ENCODE data around the gene ADAM23.

ADAM23 gene

GRCh38 chr2:206565666-206566065 lies 122.3 kb downstream of the ADAM23 start:
- Histone ChIP-seq H3K27me3 (ENCODE audit: control insufficient read depth, insufficient read depth, low read length) (no peaks in the 10 kb centered on the region), H3K4me1 (ENCODE audit: control insufficient read depth, insufficient read depth, low read length) (no peaks in the 10 kb centered on the region), H3K9me3 (ENCODE audit: control insufficient read depth, insufficient read depth, low read depth, low read length) (no peaks in the 10 kb centered on the region), H3K4me3 (ENCODE audit: low read depth, low read length) (no peak overlapping the region), H3K27ac (ENCODE audit: low read depth, low read length) (no peak overlapping the region), H3K36me3 (ENCODE audit: control insufficient read depth, insufficient read depth, low read length) (no peaks in the 10 kb centered on the region; the same call in 1 of the 2 replicates), H3K9ac (ENCODE audit: low read length) (no peak overlapping the region)

- Histone ChIP-seq H3K9ac (ENCODE audit: low read length) (no peak overlapping the region), H3K4me1 (ENCODE audit: control insufficient read depth, insufficient read depth, low read length) (no peaks in the 10 kb centered on the region), H3K9me3 (ENCODE audit: control insufficient read depth, insufficient read depth, low read depth, low read length) (no peaks in the 10 kb centered on the region), H3K27me3 (ENCODE audit: control insufficient read depth, insufficient read depth, low read length) (no peaks in the 10 kb centered on the region), H3K4me3 (ENCODE audit: low read depth, low read length) (no peak overlapping the region), H3K36me3 (ENCODE audit: control insufficient read depth, insufficient read depth, low read length) (no peaks in the 10 kb centered on the region; the same call in 1 of the 2 replicates), H3K27ac (ENCODE audit: low read depth, low read length) (no peak overlapping the region)
Measured at GRCh38 chr2:206569470-206569869, 126.1 kb downstream of the ADAM23 start.

- H3K4me3 ChIP-seq (ENCODE audit: low read depth, low read length): no peak overlapping the region
- H3K27me3 ChIP-seq (ENCODE audit: control insufficient read depth, insufficient read depth, low read length): no peaks in the 10 kb centered on the region
- no peaks in the 10 kb centered on the region for H3K4me1 ChIP-seq (ENCODE audit: control insufficient read depth, insufficient read depth, low read length)
- no peaks in the 10 kb centered on the region; the same call in 1 of the 2 replicates for H3K36me3 ChIP-seq (ENCODE audit: control insufficient read depth, insufficient read depth, low read length)
- no peak overlapping the region for H3K27ac ChIP-seq (ENCODE audit: low read depth, low read length)
- H3K9me3 ChIP-seq (ENCODE audit: control insufficient read depth, insufficient read depth, low read depth, low read length): no peaks in the 10 kb centered on the region
- no peak overlapping the region for H3K9ac ChIP-seq (ENCODE audit: low read length)
Measured at GRCh38 chr2:206570199-206570598, 126.9 kb downstream of the ADAM23 start.

GRCh38 chr2:206572725-206573124 lies 129.4 kb downstream of the ADAM23 start:
- Histone ChIP-seq H3K9ac (ENCODE audit: low read length) (no peak overlapping the region), H3K27ac (ENCODE audit: low read depth, low read length) (no peak overlapping the region), H3K36me3 (ENCODE audit: control insufficient read depth, insufficient read depth, low read length) (no peaks in the 10 kb centered on the region; the same call in 1 of the 2 replicates), H3K4me1 (ENCODE audit: control insufficient read depth, insufficient read depth, low read length) (no peaks in the 10 kb centered on the region), H3K4me3 (ENCODE audit: low read depth, low read length) (no peak overlapping the region), H3K27me3 (ENCODE audit: control insufficient read depth, insufficient read depth, low read length) (no peaks in the 10 kb centered on the region), H3K9me3 (ENCODE audit: control insufficient read depth, insufficient read depth, low read depth, low read length) (no peaks in the 10 kb centered on the region)

- no peaks in the 10 kb centered on the region for H3K27me3 ChIP-seq (ENCODE audit: control insufficient read depth, insufficient read depth, low read length)
- no peak overlapping the region for H3K4me3 ChIP-seq (ENCODE audit: low read depth, low read length)
- H3K4me1 ChIP-seq (ENCODE audit: control insufficient read depth, insufficient read depth, low read length): no peaks in the 10 kb centered on the region
- no peak overlapping the region for H3K9ac ChIP-seq (ENCODE audit: low read length)
- H3K27ac ChIP-seq (ENCODE audit: low read depth, low read length): no peak overlapping the region
- H3K36me3 ChIP-seq (ENCODE audit: control insufficient read depth, insufficient read depth, low read length): no peaks in the 10 kb centered on the region
- no peaks in the 10 kb centered on the region for H3K9me3 ChIP-seq (ENCODE audit: control insufficient read depth, insufficient read depth, low read depth, low read length)
Measured at GRCh38 chr2:206573793-206574192, 130.5 kb downstream of the ADAM23 start.

- H3K27me3 ChIP-seq (ENCODE audit: control insufficient read depth, insufficient read depth, low read length): no peaks in the 10 kb centered on the region
- no peaks in the 10 kb centered on the region for H3K9me3 ChIP-seq (ENCODE audit: control insufficient read depth, insufficient read depth, low read depth, low read length)
- peak overlapping the region; percentile 36 for H3K9ac ChIP-seq (ENCODE audit: low read length)
- H3K36me3 ChIP-seq (ENCODE audit: control insufficient read depth, insufficient read depth, low read length): no peaks in the 10 kb centered on the region; the same call in 1 of the 2 replicates
- 0 out of 2 replicates have a peak overlapping the region, but pooled peaks have one; percentile 14 for H3K27ac ChIP-seq (ENCODE audit: low read depth, low read length)
- H3K4me3 ChIP-seq (ENCODE audit: low read depth, low read length): no peak overlapping the region
- peaks cover 7% of the 10 kb centered on the region for H3K4me1 ChIP-seq (ENCODE audit: control insufficient read depth, insufficient read depth, low read length)
Measured at GRCh38 chr2:206584323-206585116, 141.2 kb downstream of the ADAM23 start.

- H3K4me3 ChIP-seq (ENCODE audit: low read depth, low read length): no peak overlapping the region
- H3K4me1 ChIP-seq (ENCODE audit: control insufficient read depth, insufficient read depth, low read length): peaks cover 7% of the 10 kb centered on the region
- no peaks in the 10 kb centered on the region for H3K27me3 ChIP-seq (ENCODE audit: control insufficient read depth, insufficient read depth, low read length)
- no peaks in the 10 kb centered on the region; the same call in 1 of the 2 replicates for H3K36me3 ChIP-seq (ENCODE audit: control insufficient read depth, insufficient read depth, low read length)
- no peak overlapping the region for H3K27ac ChIP-seq (ENCODE audit: low read depth, low read length)
- no peaks in the 10 kb centered on the region for H3K9me3 ChIP-seq (ENCODE audit: control insufficient read depth, insufficient read depth, low read depth, low read length)
- H3K9ac ChIP-seq (ENCODE audit: low read length): no peak overlapping the region
Measured at GRCh38 chr2:206585335-206585734, 142.0 kb downstream of the ADAM23 start.

GRCh38 chr2:206586609-206587008 lies 143.3 kb downstream of the ADAM23 start:
- H3K4me3 ChIP-seq (ENCODE audit: low read depth, low read length): no peak overlapping the region
- no peak overlapping the region for H3K9ac ChIP-seq (ENCODE audit: low read length)
- no peaks in the 10 kb centered on the region for H3K9me3 ChIP-seq (ENCODE audit: control insufficient read depth, insufficient read depth, low read depth, low read length)
- peaks cover 7% of the 10 kb centered on the region for H3K4me1 ChIP-seq (ENCODE audit: control insufficient read depth, insufficient read depth, low read length)
- H3K27me3 ChIP-seq (ENCODE audit: control insufficient read depth, insufficient read depth, low read length): no peaks in the 10 kb centered on the region
- H3K36me3 ChIP-seq (ENCODE audit: control insufficient read depth, insufficient read depth, low read length): no peaks in the 10 kb centered on the region; the same call in 1 of the 2 replicates
- H3K27ac ChIP-seq (ENCODE audit: low read depth, low read length): no peak overlapping the region

GRCh38 chr2:206597717-206598218 lies 154.4 kb downstream of the ADAM23 start:
- H3K9ac ChIP-seq (ENCODE audit: low read length): no peak overlapping the region
- H3K4me1 ChIP-seq (ENCODE audit: control insufficient read depth, insufficient read depth, low read length): no peaks in the 10 kb centered on the region
- no peaks in the 10 kb centered on the region for H3K36me3 ChIP-seq (ENCODE audit: control insufficient read depth, insufficient read depth, low read length)
- no peaks in the 10 kb centered on the region for H3K27me3 ChIP-seq (ENCODE audit: control insufficient read depth, insufficient read depth, low read length)
- H3K9me3 ChIP-seq (ENCODE audit: control insufficient read depth, insufficient read depth, low read depth, low read length): no peaks in the 10 kb centered on the region
- H3K27ac ChIP-seq (ENCODE audit: low read depth, low read length): no peak overlapping the region
- no peak overlapping the region for H3K4me3 ChIP-seq (ENCODE audit: low read depth, low read length)

GRCh38 chr2:206603243-206603642 lies 159.9 kb downstream of the ADAM23 start:
- Histone ChIP-seq H3K9me3 (ENCODE audit: control insufficient read depth, insufficient read depth, low read depth, low read length) (no peaks in the 10 kb centered on the region), H3K27me3 (ENCODE audit: control insufficient read depth, insufficient read depth, low read length) (no peaks in the 10 kb centered on the region), H3K36me3 (ENCODE audit: control insufficient read depth, insufficient read depth, low read length) (no peaks in the 10 kb centered on the region), H3K27ac (ENCODE audit: low read depth, low read length) (no peak overlapping the region), H3K4me1 (ENCODE audit: control insufficient read depth, insufficient read depth, low read length) (no peaks in the 10 kb centered on the region), H3K4me3 (ENCODE audit: low read depth, low read length) (no peak overlapping the region), H3K9ac (ENCODE audit: low read length) (no peak overlapping the region)

- H3K27ac ChIP-seq (ENCODE audit: low read depth, low read length): no peak overlapping the region
- H3K9ac ChIP-seq (ENCODE audit: low read length): no peak overlapping the region
- 0 out of 2 replicates have a peak, but pooled peaks cover 3% of the 10 kb centered on the region for H3K36me3 ChIP-seq (ENCODE audit: control insufficient read depth, insufficient read depth, low read length)
- H3K4me1 ChIP-seq (ENCODE audit: control insufficient read depth, insufficient read depth, low read length): no peaks in the 10 kb centered on the region
- no peaks in the 10 kb centered on the region for H3K9me3 ChIP-seq (ENCODE audit: control insufficient read depth, insufficient read depth, low read depth, low read length)
- H3K4me3 ChIP-seq (ENCODE audit: low read depth, low read length): no peak overlapping the region
- H3K27me3 ChIP-seq (ENCODE audit: control insufficient read depth, insufficient read depth, low read length): no peaks in the 10 kb centered on the region
Measured at GRCh38 chr2:206610451-206610850, 167.1 kb downstream of the ADAM23 start.

Measured in HUES6 (cell line).